CD4-positive, alpha-beta T cell treated with Interleukin-17A for 1 hour (primary cell): ENCODE data around the gene AHCY.
A peak's percentile ranks its signal among the peaks of the same experiment; 100 is the strongest.
"Not testable (repeated sequence)": the region's sequence is repeated elsewhere in the genome, so short reads cannot be mapped to it uniquely, and the experiment has no call there.

ENCODE experiments used
- DNase-seq: peaks from one replicate; pipeline ENCODE4 v3.0.0-alpha.2; 2020

The AHCY gene

DNA sequence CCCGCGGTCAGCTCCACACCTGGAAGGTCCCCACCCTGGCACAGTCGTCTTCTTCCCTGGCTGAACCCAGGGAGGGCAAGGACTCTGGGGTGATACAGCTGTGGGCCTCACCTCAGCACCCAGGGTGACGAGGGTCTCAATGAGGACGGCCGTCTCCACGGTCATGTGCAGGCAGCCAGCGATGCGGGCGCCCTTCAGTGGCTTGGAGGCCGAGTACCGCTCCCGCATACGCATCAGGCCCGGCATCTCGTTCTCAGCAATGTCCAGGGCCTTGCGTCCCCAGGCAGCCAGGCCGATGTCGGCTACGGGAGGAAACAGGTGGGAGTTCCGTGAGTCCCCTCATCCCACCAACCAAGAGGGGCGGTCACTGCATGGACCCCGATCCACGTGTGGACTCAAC lies 7.9 kb downstream of the AHCY start:
- DNase-seq = no peak

DNA sequence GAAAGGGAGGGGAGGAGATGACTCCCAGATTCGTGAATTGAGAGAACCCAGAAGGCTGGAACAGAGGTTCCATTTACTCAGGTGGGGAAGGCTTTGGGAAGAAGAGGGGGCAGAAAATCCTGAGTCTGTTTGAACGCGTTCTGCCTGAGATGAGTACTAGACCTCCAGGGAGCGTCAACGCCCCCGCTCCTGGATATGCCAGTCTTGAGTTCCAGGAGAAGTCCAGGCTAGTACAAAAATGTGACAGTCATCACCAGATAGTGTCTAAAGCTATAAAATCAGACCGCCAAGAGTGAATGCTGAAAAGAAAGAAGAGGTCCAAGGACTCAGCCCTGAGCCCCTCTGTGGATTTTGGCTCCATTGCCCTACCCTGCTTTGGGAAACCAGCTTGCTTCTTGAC lies 8.6 kb downstream of the AHCY start:
- no peak for DNase-seq

GRCh38 chr20:34293589-34293988 lies 9.6 kb downstream of the AHCY start:
- no peak for DNase-seq

- DNase-seq = no peak
Measured at GRCh38 chr20:34293119-34293518, 10.0 kb downstream of the AHCY start.

DNA sequence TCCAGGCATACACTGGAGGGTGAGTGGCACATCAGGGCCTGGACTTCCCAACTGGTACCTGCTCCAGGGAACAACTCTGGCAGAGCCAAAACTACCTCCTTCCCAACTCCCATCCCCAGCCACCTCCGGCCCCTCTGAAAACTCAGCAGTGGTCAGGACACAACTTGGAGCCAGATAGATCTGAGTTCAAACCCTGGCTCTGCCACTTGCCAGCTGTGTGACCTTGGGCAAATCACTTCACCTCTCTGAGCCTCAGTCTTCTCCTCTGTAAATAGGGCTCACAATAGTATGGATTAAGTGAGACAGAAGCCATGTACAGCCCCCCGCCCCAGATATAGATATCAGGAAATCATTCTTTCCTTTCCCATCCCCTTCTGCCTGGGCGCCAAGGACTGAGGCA lies 10.7 kb downstream of the AHCY start:
- no peak for DNase-seq

DNA sequence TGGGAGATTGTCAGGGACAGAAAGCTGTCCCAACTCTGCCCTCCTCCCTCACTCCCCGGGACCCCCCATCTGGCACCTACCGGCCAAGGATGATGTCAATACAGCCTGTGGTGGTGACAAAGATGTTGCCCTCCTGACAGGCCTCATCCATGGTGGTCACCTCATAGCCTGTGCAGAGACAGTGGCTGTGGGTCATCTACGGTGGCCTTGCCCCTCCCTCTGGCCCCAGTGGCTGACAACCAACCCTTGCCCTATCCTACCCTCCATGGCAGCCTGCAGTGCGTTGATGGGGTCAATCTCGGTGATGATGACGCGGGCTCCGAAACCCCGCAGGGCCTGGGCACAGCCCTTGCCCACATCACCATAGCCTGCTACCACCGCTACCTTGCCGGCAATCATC lies 12.7 kb downstream of the AHCY start:
- DNase-seq = no peak

DNA sequence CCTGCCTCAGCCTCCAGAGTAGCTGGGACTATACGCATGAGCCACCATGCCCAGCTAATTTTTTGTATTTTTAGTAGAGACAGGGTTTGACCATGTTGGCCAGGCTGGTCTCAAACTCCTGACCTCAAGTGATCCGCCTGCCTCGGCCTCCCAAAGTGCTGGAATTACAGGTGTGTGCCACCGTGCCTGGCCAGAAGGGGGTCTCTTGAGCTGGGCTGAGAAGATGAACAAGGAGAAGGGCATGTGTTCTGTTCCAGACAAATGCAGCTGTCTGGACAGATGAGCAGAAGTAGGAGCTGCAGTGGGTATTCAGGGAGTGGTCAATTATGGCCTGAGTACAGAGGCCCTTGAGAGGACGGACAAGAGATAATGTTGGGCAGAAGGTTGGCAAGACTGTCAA lies 15.7 kb downstream of the AHCY start:
- not testable (repeated sequence) for DNase-seq

- DNase-seq = no peak
Measured at GRCh38 chr20:34285450-34285849, 17.7 kb downstream of the AHCY start.

- DNase-seq = no peak
Measured at GRCh38 chr20:34283844-34284243, 19.3 kb downstream of the AHCY start.

DNA sequence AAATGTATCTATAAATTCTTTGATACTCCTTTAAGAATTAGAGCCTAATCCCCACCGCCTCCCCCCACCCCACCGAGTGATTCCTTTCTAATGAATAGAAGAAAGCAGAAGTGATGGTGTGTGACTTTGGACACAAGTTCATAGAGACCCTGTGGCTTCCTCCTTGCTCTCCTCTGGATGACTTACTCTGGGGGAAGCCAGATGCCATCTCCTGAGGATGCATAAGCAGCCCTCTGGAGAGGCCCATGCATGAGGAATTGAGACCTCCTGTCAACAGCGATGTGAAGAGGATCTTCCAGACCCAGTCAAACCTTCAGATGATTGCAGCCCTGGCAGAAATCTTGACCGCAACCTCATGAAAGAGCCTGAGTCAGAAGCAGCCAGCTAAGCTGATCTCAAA lies 21.1 kb downstream of the AHCY start:
- DNase-seq = no peak

DNA sequence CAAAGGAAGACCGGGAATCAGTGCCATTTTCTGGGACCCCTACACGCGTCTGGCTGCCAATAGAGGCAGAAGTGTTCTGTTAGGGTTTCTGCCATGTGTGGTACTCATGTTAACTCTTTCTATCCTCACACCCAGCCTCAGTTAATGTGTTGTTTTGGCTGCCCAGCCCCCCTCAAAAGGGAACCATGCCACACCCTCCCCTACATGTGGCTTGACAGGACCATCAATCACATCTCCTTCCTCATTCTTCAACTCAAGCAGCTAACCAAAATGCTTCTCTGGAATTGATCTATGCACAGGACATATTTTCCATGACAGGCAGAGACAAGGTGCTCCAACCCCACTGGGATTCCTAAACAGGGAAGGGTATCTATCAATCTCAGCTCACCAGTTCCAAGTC lies 22.0 kb downstream of the AHCY start:
- no peak for DNase-seq

DNA sequence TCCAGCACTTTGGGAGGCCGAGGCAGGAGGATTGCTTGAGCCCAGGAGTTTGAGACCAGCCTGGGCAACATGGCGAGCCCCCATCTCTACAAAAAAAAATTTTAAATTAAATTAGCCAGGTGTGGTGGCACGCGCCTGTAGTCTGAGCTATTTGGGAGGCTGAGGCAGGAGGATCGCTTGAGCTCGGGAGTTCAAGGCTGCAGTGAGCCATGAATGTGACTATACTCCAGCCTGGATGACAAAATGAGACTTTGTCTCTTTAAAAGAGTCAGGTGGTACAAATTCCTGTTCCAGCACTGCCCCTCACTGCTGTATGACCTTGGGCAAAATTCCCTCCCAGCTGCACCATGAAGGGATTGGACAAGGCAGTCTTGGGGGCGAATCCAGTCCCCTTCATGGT lies 28.5 kb downstream of the AHCY start:
- no peak for DNase-seq

- no peak for DNase-seq
Measured at GRCh38 chr20:34271956-34272355, 31.2 kb downstream of the AHCY start.

DNA sequence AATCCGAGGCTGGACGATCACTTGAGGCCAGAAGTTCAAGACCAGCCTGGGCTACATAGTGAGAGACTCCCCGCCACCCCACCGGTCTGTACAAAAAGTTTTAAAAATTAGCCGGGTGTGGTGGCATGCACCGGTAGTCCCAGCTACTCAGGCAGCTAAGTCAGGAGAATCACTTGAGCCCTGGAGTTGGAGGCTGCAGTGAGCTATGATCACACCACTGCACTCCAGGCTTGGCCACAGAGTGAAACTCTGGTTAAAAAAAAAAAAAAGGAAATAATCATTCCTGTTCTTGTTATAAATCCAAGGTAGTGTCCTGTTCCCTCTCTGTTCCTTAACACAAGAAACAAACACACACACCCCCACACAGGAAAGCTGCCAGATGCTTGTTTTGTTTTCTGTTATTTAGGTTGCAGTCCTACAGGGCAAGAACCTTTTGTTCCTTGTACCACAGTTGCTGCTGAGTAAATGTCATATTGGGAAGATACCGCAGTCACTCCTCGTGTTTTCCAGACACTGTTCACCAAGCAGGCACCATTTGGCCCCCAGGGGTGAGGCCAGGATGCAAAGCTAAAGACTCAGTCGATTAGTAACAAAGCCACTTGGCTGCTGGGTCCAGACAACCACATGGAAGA lies 33.0 kb downstream of the AHCY start:
- DNase-seq = no peak

- DNase-seq = peak; percentile 1
Measured at GRCh38 chr20:34268851-34269636, 34.1 kb downstream of the AHCY start.

- DNase-seq = no peak
Measured at GRCh38 chr20:34268145-34268544, 35.0 kb downstream of the AHCY start.

DNA sequence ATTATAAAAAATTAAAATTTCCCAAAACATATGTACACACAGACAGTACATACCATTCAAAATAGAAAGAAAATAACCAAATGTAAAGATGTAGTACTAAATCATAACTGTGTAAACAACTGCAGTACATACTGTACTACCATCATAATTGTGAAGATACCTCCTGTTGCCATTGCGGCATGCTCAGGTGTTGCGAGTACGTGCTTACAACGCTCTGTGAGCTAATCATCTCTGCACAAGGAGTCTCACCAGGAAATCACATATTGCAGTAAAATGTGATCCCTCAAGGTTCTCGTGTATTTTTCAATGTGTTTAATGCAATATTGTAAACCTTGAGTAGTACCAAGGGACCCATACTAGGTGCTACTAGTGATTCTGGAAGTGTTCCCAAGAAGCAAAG lies 39.0 kb downstream of the AHCY start:
- DNase-seq = no peak

DNA sequence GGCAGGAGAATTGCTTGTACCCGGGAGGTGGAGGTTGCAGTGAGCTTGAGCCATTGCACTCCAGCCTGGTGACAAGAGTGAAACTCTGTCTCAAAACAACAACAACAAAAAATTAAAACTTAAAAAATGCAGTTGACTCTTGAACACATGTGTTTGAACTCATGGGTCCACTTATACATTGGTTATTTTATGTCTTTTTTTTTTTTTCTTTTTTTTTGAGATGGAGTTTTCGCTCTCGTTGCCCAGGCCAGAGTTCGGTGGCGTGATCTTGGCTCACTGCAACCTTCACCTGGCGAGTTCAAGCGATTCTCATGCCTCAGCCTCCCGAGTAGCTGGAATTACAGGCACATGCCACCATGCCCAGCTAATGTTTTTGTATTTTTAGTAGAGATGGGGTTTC lies 39.7 kb downstream of the AHCY start:
- DNase-seq = not testable (repeated sequence)

DNA sequence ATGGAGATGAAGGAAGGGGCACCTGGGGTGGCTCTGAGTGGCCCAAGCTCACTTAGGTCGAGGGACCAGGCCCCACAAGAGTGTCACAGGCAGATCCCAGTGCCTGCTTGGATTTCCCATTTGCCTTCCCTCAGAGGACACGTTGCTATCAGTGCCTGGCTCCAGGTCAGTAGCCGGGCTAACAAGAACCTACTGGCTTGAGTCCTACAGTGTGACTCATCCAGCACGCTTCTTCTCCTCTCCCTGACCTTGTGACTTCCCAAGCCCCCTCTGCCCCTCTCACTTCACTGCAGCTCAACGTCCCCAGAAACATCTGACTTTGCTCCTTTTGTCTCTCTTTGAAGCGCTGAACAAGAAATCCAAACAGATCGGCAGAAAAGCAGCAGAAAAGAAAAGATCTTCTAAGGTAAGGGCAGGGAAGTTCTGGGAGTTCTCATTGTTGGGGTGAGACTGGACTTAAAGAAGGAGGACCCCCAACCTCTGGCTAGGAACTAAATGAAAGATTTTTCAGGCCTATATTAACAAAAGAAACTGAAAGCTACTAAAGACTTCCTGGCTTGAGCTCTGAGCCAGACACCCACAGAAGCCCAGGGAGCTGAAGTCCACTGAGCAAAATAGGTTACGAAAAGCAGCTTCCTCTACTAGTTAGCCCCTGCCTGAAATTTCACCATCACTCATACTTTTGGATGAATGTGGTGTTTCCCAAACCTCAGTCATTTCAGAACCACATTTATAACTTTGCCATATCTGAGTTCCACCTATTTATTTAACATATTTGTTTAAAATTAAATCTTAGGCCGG lies 40.5 kb downstream of the AHCY start:
- DNase-seq = no peak

DNA sequence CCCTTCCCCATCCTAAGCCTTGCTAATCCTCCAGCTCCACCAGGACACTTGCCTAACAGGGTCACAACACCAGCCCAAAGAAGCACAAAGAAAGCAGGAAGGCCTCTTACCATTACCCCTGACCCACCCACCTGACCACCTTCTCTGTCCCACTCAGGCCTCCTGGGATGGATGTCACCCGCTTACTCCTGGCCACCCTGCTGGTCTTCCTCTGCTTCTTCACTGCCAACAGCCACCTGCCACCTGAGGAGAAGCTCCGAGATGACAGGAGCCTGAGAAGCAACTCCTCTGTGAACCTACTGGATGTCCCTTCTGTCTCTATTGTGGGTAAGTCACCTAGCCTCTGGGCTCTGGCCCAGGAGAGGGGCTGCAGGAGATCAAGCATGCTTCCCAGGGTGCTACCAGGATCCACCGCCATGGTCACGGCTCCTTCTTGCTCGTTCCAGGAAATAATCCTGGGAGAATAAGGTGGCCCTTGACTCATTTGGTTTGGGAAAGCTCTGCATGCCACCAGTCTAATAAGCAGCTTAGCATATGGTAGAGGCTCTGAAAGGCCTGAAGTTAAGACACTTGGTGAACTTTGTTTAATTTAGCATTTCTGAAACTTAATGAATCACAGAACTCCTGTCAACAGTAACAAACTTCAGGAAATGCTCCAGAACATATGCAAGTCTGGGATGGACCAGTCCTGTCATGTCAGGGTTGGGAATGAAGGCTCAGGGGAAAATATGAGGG lies 42.8 kb downstream of the AHCY start:
- no peak for DNase-seq

DNA sequence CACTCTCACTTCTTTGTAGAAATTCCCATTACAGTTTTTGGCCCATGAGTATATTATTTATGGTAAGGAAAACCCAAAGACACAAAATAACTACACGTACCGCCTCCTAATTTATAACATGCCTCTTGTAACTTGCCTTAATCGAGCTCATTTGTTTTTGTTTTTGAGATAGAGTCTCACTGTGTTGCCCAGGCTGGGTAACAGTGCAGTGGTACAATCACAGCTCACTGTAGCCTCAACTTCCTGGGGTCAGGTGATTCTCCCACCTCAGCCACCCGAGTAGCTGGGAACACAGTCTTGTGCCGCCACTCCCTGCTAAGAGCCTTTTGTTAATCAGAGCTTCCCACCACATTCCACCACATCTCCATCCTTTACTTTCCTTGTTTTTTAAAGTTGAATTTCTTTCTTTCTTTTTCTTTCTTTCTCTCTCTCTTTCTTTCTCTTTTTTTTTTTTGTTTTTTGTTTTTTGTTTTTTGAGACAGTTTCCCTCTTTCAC lies 46.5 kb downstream of the AHCY start:
- no peak for DNase-seq

GRCh38 chr20:34254979-34255378 lies 48.2 kb downstream of the AHCY start:
- no peak for DNase-seq
